Stimulated activated CD8-positive, alpha-beta memory T cell treated with anti-CD3 and anti-CD28 coated beads, Interleukin-4, amount 100 ng/mL, for 48 hours (primary cell): ENCODE measurements around the gene ARHGAP31.
A peak's percentile ranks its signal among the peaks of the same experiment; 100 is the strongest.

Experiments
- DNase-seq: peaks from one replicate; pipeline ENCODE4 v3.0.0-alpha.2; 2020

The ARHGAP31 gene

DNA sequence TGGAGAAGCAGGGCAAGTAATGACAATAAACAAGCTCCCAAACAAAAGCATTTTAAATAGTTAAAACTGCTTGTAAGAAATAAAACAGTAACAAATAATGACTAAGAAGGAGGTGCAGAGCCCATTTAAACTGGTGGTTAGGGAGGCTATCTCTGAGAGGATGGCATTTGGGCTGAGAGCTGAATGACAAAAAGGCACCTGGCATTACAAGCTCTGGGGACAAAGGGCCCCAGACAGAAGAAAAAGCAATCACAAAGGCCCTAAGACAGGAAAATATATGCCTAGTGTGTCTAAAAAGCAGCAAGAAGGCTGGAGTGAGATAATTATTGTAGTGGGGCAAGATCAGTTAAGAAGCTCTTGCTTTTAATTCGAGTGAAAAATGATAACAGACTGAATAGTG lies 159.6 kb downstream of the ARHGAP31 start:
- no peak for DNase-seq

DNA sequence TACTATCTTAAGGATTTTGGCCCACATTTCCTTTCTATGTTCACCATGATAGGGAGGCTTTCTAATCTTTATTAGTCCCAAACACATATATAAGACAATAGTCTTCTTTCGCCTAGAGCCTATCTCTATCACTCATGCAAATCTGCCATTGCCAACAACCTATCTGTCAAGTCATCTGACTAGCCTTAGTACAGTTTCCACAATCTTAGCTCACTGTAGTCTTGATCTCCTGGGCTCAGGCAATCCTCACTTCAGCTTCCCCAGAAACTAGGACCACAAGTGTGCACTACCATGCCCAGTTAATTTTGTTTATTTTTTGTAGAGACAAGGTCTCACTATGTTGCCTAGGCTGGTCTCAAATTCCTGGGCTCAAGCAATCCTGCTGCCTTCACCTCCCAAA lies 162.3 kb downstream of the ARHGAP31 start:
- no peak for DNase-seq

GRCh38 chr3:119457246-119457645 lies 163.1 kb downstream of the ARHGAP31 start:
- no peak for DNase-seq

DNA sequence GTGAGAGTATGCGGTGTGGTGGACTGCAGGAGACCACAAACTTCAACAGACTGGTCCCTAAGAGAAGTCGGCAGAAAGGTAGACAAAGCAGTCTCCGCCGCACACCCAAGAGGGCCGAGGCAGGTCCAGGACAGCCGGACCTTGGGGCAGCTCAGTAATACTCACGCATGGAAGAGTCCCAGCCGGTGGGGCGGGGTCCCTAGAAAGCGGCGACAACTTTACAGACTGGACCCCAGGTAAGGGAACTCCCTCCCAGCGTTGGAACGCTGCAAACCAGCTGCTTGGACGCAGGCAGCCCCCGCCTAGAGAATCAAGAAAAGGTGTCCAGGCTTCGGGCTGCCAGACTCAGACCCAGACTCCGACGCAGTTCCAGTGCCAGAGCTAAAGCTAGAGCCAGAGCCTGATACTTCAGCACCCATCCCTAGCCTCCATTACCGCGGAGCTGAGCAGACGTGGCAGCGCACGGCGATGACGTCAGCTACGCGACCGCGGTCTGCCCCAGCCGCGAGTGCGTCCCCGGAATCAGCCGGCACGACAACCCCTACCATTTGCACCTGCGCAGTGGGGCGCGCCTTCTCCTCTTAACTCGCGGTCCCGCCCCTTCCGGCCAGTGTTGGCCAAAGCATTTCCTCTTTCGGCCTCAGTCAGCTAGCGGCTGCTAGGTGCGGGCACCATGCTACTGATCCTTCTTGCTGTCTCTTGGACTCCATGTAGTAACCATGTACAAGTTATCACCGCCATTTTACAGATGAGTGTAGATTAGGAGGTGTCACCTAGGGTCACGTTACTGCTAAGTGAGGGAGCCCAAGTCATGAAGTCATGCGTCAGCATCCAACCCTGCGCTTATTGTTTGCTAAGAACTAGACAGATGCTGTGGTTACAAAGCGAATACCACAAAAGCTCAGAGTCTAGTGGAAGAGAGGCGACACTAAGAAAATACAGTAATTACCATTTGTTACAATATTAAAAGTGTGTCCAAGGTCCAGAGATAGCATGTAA lies 169.3 kb downstream of the ARHGAP31 start, which contains the start of gene TMEM39A:
Gene TMEM39A, minus strand, starts transcription at position 445 of the 999 bp plus-strand sequence. CDS start 1,541 bp downstream, outside the sequence.
- DNase-seq = peak; percentile 100

DNA sequence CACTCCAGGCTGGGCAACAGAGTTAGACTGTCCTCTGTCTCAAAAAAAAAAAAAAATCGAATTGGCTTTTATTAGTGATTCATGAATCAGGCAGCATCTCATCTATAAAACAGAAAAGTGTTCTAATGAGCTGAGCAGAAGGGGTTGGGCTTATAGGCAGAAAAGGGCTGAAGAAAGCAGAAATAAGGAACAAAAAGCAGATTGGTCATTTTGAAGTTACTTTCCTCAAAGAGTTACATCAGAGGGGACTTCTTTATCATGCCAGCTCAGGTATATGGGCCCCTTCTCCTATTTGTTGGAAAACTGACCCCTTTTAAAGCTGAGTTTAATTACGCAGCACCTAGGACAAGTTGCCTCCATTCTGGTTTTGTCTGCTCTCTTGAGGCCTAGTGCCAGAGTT lies 173.9 kb downstream of the ARHGAP31 start:
- DNase-seq = no peak

DNA sequence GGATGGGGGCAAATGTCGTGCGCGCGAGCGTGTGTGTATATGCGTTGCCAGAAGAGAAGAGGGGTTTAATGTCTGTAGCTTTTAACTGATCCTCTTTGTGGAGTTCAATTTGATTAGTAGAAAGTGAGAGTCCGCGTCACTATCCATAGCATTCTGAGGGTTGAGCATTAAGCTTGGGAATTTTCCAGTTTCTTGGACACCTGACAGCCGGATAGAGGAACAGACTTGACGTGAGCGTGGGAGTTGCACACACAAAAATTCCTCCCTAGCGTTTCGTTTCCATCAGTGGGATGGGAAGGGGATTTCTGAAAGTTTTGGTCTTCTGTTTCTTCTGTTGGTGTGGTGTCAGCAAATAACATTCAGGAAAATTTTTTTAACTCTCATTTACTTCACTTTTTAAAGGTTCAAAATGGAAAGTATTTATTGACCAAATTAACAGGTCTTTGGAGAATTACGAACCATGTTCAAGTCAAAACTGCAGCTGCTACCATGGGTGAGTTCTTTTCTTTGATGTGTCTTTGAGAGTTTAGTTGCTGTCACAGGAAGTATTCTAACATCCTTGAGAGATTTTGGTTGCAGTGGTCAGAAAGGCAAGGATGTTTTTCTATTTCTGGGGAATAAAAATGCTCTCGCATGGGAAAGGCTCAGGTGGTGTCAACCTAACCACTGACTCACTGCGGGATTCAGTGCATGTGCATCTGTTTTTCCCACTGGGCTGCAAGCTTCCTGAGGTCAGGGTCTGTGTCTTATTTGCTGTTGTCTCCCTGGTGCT lies 175.4 kb downstream of the ARHGAP31 start:
- DNase-seq = no peak
